ENCODE results near the gene MYL11.

The MYL11 gene

DNA sequence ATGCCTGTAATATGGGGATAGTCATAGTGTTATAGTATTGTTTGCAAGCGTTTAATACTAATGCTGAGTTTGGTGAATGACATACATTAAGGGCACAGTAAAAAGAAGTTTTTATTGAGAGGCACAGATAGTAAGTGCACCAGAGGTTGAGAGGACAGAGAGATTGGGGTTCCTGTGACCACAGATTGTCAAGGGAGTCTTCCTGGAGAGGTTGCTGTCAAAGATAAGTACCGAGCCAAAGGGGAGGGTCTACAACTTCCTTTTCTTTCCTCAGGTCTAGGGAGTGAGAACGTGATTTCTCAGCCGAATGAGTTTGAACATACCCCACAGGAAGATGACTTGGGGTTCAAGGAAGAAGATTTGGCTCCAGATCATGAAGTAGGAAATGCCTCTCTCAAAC, 22.5 kb downstream of the MYL11 start:
- DNase-seq: no peak

GRCh38 chr16:30397776-30398660, 23.4 kb downstream of the MYL11 start:
- no peak for DNase-seq

DNA sequence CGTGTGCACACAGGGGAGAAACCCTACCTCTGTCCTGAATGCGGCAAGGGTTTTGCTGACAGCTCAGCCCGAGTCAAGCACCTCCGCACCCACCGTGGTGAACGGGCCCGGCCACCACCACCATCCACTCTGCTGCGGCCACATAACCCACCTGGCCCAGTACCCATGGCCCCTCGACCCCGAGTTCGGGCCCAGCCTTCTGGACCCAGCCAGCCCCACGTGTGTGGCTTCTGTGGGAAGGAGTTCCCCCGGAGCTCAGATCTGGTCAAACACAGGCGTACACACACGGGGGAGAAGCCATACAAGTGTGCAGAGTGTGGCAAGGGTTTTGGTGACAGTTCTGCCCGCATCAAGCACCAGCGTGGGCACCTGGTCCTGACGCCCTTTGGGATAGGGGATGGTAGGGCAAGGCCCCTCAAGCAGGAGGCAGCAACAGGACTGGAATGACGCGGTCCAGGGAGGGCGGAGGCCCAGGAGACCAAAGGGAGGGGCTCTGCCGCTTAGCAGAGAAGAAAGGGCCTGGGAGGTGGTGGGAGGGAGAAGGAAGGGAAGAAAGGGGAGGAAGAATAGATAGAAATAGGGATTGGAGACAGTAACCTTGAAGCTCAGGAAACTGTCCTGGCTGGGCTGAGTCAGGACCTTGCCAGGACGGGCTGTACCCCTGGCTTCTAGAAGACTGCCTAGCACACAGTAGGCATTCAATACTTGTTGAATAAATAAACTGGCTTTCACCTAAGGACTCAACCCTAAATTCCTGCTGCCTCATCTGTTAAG, 24.2 kb downstream of the MYL11 start:
- no peak for DNase-seq

DNA sequence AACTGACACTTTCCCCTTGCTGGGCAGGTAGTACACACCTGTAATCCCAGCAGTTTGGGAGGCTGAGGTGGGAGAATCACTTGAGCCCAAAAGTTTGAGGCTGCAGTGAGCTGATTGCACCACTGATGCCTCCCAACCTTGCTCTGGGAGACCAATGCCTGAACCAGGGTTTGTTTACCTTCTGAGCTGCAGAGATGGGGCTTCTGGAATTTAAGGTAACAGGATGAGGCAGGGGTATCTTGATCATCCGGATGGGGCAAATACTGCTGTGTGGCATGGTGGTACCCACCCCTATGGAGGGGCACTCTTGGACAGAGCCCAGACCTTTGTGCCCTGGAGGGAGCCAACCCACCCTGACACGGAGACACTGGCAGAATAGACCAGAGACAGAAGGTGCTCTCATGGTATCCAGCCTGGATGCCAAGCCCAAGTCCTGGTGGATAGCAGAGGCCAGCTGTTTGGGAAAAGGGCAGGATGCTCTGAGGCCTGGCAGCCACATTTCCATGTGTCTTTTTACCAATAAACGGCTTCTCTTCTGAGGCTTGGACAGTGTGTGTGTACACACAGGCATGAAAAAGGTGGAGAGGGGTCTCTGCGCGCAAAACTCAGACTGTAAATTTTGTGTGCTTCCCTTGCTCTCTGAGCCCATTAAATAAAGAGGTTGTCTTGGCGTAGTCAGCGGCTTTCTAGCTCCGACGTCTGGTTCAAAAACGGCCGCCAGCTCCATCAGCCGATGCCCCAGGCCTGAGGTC, 25.0 kb downstream of the MYL11 start:
- no peak for DNase-seq

- DNase-seq: no peak
These were observed 27.3 kb downstream of the MYL11 start for GRCh38 chr16:30401768-30402425.

GRCh38 chr16:30406795-30407101, 32.1 kb downstream of the MYL11 start:
- no peak for DNase-seq

- peak; percentile 60 to 61 for DNase-seq
These were observed 32.7 kb downstream of the MYL11 start, which contains the start of gene ZNF771 for GRCh38 chr16:30407102-30407803. Gene ZNF771, plus strand, starts transcription at chr16:30407606. Its CDS starts 448 bp downstream, at chr16:30408054.

DNA sequence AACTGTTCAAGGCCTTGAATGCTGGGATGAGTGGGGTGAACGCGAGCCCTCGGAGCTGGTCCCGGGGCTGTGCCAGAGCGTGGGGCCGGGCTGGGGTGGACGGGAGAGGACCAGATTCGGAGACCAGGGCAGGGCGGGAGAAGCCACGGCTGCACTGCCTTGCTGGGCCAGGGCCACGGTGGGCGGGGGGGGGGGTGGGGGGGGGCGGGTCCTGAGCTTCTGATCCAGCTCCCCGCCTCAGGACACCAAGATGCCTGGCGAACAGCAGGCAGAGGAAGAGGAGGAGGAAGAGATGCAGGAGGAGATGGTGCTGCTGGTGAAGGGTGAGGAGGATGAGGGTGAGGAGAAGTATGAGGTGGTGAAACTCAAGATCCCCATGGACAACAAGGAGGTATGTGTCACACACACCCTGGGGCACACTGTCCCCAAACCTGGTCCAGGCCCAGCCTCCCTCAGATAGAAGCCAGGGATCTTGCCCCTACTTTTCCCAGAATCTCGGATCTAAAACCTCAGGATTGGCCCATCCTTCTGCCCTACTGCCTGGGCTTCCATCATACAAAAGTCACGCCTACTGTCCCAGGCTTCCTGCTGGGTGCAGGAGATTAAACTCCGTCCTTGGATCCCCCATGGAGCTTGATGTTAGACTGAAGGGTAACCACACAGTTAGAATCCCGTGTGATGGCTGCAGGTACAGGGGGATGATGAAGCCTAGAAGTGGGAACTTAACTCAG, 33.4 kb downstream of the MYL11 start:
- DNase-seq: no peak

DNA sequence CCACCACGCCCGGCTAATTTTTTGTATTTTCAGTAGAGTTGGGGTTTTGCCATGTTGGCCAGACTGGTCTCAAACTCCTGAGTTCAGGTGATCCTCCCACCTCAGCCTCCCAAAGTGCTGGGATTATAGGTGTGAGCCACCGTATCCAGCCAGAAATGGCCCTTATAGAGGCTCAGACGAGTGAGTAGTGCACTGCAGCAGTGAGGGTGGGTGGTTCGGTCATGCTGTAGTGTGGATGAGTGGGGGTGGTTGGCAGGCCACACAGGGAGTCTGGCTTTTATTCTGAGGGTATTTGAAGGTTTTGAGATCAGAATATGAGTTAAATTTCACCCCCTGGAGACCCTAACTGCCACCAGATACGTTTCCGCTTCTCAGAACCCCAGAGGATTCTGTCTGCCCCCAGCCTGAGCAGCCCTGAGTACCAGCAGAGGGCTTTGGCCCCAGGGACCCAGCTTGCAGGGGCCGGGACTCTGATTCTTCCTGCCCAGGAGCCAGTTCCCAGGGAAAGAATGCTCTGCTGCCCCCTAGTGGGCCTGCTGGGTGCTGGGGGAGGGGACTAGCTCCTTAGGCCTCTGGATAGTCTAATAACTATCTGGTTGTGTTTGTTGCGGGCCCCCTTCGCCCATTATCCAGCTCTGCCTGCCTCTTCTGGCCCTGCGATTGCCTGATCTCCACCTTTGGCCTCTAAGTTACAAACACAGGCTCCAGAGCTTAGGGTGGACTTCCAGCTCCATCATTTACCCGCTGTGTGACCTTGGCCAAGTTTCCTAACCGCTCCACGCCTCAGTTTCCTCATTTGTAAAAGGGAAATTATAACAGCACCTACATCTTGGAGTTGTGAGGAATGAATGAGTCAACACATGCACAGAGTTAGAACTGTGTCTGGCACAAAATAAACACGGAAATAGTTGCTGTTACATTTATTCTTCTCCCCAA, 34.8 kb downstream of the MYL11 start:
- DNase-seq: peak; percentile 59 to 72

DNA sequence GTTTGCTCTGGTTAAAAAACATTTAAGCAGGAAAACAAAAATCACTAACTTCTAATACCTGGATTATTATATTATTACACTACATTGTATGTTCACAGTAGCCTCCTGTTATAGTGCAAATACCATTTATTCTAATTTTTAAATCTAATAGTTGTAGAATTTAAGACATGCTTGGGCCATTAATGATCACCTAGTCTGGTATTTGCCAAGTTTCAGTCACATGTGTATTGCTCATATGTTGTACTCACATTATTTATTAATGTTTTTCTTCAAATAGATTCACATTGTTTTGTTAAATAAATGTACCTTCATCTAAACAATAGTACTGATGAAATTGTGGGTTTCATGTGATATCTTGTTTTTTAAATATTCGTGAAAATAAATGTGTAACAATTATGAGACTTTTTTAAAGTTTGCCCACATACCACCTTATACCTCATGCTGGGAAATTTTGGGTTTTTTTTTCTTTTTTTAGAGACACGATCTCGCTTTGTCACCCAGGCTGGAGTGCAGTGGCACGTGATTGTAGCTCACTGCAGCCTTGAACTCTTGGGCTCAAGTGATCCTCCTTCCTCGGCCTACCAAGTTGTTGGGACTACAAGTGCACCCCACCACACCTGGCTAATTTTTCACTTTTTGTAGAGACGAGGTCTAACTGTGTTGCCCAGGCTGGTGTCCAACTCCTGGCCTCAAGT, 38.7 kb downstream of the MYL11 start:
- DNase-seq: no peak

DNA sequence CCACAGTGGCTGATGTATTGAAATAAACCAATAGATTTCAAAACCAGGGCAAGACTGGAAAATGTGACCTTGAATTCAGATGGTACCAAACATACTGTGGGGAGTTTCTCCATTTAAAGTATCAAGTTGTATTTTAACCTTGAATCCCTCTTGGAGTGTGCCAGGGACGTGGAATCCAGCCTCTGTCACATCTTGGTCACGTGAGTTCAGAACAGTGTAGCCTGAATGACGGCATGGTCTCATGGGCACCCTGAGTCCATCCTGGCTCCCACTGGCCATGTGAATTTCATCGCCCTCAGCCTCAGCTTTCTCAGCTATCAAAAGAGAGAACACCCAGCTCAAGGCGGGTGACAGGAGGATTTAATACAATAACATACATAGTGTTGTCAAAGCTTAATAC, 39.6 kb downstream of the MYL11 start:
- DNase-seq: no peak

DNA sequence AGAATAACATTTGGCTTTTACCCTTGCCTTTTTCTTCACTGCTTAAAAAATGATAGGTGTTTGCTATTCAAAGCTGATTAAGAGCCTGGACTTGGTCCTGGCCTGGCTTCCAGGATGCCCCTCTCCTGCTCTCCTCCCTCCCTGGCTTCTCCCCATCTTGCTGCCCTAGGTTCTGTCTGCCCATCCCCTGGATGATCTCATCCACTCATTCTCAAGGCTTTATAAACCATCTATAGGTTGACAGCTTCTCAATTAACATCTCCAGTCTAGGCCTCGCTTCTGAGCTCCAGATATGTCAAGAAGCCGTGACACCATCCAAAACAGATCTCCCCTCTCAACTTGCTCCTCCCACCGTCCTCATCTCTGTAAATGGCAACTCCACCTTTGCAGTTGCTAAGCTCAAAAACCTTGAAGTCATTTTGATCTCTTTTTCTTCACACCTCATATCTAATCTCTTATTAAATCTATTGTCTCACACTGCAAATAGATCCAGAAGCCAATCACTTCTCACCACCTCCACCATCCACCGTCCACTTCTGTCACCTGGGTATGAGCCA, 41.5 kb downstream of the MYL11 start:
- DNase-seq: no peak

- no peak for DNase-seq
These were observed 42.3 kb downstream of the MYL11 start for GRCh38 chr16:30416624-30417528.

- DNase-seq: peak; percentile 39 to 40
These were observed 43.1 kb downstream of the MYL11 start for GRCh38 chr16:30417529-30418349.

DNA sequence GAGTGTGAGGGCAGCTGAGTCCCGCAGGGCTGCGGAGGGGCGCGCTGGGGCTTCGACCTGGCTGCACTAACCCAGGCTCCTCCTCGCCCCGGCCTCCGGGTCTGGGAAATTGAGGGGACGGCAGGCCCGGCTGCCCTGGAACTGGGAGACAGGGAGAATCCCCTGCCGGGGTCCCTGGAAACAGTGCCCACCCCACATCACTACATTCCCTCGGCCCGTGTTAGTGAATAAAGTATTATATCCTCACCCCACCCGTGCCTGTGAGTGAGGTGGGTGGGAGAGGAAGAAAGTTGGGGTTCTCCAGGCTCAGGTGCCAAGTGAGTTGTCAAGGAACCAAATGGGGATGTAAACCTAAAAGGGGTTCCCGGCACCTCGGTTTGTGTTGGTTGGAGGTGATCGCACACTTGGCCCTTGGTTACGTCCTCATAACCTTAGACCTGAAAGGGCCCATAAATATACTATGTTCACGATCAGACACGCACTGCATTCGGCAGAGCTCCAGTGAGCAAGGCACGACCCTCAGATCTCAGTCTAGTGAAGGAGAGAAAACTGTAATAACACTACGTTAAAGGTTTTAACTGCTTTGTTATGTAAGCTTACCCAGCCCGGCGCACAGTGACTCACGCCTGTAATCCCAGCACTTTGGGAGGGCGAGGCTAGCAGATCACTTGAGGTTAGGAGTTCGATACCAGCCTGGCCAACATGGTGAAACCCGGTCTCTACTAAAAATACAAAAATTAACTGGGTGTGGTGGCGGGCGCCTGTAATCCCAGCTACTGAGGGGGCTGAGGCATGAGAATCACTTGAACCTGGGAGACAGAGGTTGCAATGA, 44.0 kb downstream of the MYL11 start:
- no peak for DNase-seq

GRCh38 chr16:30421010-30421409, 46.4 kb downstream of the MYL11 start:
- DNase-seq: no peak
